DND-41 (cell line): ENCODE measurements around the gene RSPO3.
"Not testable (repeated sequence)": the region's sequence is repeated elsewhere in the genome, so short reads cannot be mapped to it uniquely, and the experiment has no call there.

Source experiments
- ATAC-seq: fragments of 200-7000 bp; cut with Tn5 transposase; 3 replicates; pipeline ENCODE4 v1.9.1; 2021; ENCODE audit warnings: low read depth; ENCODE audit not compliant: insufficient read depth
- DNase-seq: peaks from one replicate; pipeline ENCODE4 v3.0.0-alpha.2; 2020
- H2AFZ ChIP-seq: 2 replicates; pipeline ENCODE4 v1.6.0; 2012; ENCODE audit warnings: low read depth, low read length
- H3K27ac ChIP-seq: 2 replicates; pipeline ENCODE4 v1.5.1; 2012; ENCODE audit warnings: low read length, inconsistent platforms
- H3K27me3 ChIP-seq: fragments of 200-600 bp; sonication (generic); 2 replicates; pipeline ENCODE4 v1.6.0; 2012; ENCODE audit warnings: low read length, mild to moderate bottlenecking, inconsistent platforms; ENCODE audit not compliant: insufficient read depth, poor library complexity
- H3K36me3 ChIP-seq: 2 replicates; pipeline ENCODE4 v1.5.1; 2012; ENCODE audit warnings: low read length, inconsistent platforms; ENCODE audit not compliant: insufficient read depth
- H3K4me1 ChIP-seq: 2 replicates; pipeline ENCODE4 v1.5.1; 2012; ENCODE audit warnings: mild to moderate bottlenecking, low read length; ENCODE audit not compliant: insufficient read depth
- H3K4me2 ChIP-seq: 2 replicates; pipeline ENCODE4 v1.6.0; 2012; ENCODE audit warnings: mild to moderate bottlenecking, moderate library complexity, low read length, inconsistent platforms; ENCODE audit not compliant: insufficient read depth
- H3K4me3 ChIP-seq, 2 experiments: fragments of 200-600 bp in 1 of 2; shearing (Covaris generic) in 1 of 2; 2 replicates each; pipeline ENCODE4 v1.5.1; 2012 to 2016; ENCODE audit warnings: inconsistent platforms in 2 of 2, low read length in 2 of 2, mild to moderate bottlenecking in 2 of 2, low read depth in 1 of 2, moderate library complexity in 1 of 2
- H3K79me2 ChIP-seq: 2 replicates; pipeline ENCODE4 v1.6.0; 2012; ENCODE audit warnings: low read length, inconsistent platforms; ENCODE audit not compliant: insufficient read depth
- H3K9ac ChIP-seq: 2 replicates; pipeline ENCODE4 v1.6.0; 2012; ENCODE audit warnings: low read depth, mild to moderate bottlenecking, inconsistent platforms, low read length, moderate library complexity
- H3K9me3 ChIP-seq: 2 replicates; pipeline ENCODE4 v1.5.1; 2012; ENCODE audit warnings: low read length, moderate library complexity, mild to moderate bottlenecking, inconsistent platforms; ENCODE audit not compliant: insufficient read depth, severe bottlenecking
- H4K20me1 ChIP-seq: 2 replicates; pipeline ENCODE4 v1.6.0; 2012; ENCODE audit warnings: low read length; ENCODE audit not compliant: insufficient read depth
- CTCF ChIP-seq: IDR thresholded peaks from 2 replicates; pipeline ENCODE4 v1.5.1; 2012; ENCODE audit warnings: borderline replicate concordance, low read length, moderate library complexity, mild to moderate bottlenecking; ENCODE audit not compliant: poor library complexity, severe bottlenecking; ENCODE audit errors: extremely low read depth
- EZH2 ChIP-seq: IDR thresholded peaks from 3 replicates; pipeline ENCODE4 v1.6.1; 2012; ENCODE audit warnings: borderline replicate concordance, low read depth, mild to moderate bottlenecking, moderate library complexity, low read length, inconsistent platforms; ENCODE audit not compliant: severe bottlenecking

The RSPO3 gene

GRCh38 chr6:127210725-127211124 is 92.3 kb downstream of the RSPO3 start:
- no peak overlapping the region for H3K9ac ChIP-seq
- peaks cover 11% of the 10 kb centered on the region for H3K27me3 ChIP-seq
- no peak for TF ChIP-seq CTCF
- no peak for TF ChIP-seq EZH2
- ATAC-seq, result no peak
- H3K27ac ChIP-seq, result no peak overlapping the region
- no peak for DNase-seq
- no peaks in the 10 kb centered on the region for H3K9me3 ChIP-seq
- no peaks in the 10 kb centered on the region for H3K36me3 ChIP-seq
- no peaks in the 10 kb centered on the region for H4K20me1 ChIP-seq
- H3K4me1 ChIP-seq, result no peaks in the 10 kb centered on the region
- H2AFZ ChIP-seq, result no peak overlapping the region
- H3K4me2 ChIP-seq, result no peak overlapping the region
- H3K79me2 ChIP-seq, result no peaks in the 10 kb centered on the region
- no peak overlapping the region for H3K4me3 ChIP-seq

GRCh38 chr6:127212376-127212775 is 93.9 kb downstream of the RSPO3 start:
- Histone ChIP-seq H3K36me3 (no peaks in the 10 kb centered on the region), H3K79me2 (no peaks in the 10 kb centered on the region), H4K20me1 (no peaks in the 10 kb centered on the region), H3K4me3 (no peak overlapping the region), H3K4me2 (no peak overlapping the region), H3K9me3 (no peaks in the 10 kb centered on the region), H3K9ac (no peak overlapping the region), H2AFZ (no peak overlapping the region), H3K4me1 (no peaks in the 10 kb centered on the region), H3K27ac (no peak overlapping the region), H3K27me3 (peaks cover 11% of the 10 kb centered on the region)
- DNase-seq, result no peak
- TF ChIP-seq EZH2 (no peak), CTCF (no peak)
- no peak for ATAC-seq

GRCh38 chr6:127214032-127214431 is 95.6 kb downstream of the RSPO3 start:
- not testable (repeated sequence) for H4K20me1 ChIP-seq, H3K27ac ChIP-seq, H2AFZ ChIP-seq, H3K9ac ChIP-seq, DNase-seq, H3K36me3 ChIP-seq, H3K4me1 ChIP-seq, H3K27me3 ChIP-seq, H3K79me2 ChIP-seq, H3K4me2 ChIP-seq, H3K9me3 ChIP-seq, ATAC-seq, H3K4me3 ChIP-seq

- DNase-seq, H4K20me1 ChIP-seq, H3K4me1 ChIP-seq, H3K4me2 ChIP-seq, ATAC-seq, H3K4me3 ChIP-seq, H3K9ac ChIP-seq, H3K27ac ChIP-seq, H3K36me3 ChIP-seq, H3K9me3 ChIP-seq, H3K27me3 ChIP-seq, H3K79me2 ChIP-seq, H2AFZ ChIP-seq: not testable (repeated sequence)
Observed at GRCh38 chr6:127214531-127214930, 96.1 kb downstream of the RSPO3 start.

- no peak overlapping the region for H3K4me2 ChIP-seq
- ATAC-seq, result no peak
- TF ChIP-seq EZH2 (no peak), CTCF (no peak)
- no peaks in the 10 kb centered on the region for H3K36me3 ChIP-seq
- DNase-seq, result no peak
- no peaks in the 10 kb centered on the region for H3K79me2 ChIP-seq
- H4K20me1 ChIP-seq, result no peaks in the 10 kb centered on the region
- H2AFZ ChIP-seq, result no peak overlapping the region
- H3K4me1 ChIP-seq, result no peaks in the 10 kb centered on the region
- no peak overlapping the region for H3K9ac ChIP-seq
- no peak overlapping the region for H3K27ac ChIP-seq
- H3K27me3 ChIP-seq, result no peaks in the 10 kb centered on the region
- H3K9me3 ChIP-seq, result no peaks in the 10 kb centered on the region
- no peak overlapping the region for H3K4me3 ChIP-seq
Observed at GRCh38 chr6:127215931-127216330, 97.5 kb downstream of the RSPO3 start.
